GM21786 (cell line): ENCODE data around the gene NTM.

Experiments
- ATAC-seq: cut with Tn5 transposase; IDR thresholded peaks from one replicate; pipeline ENCODE4 v1.9.1; 2021; ENCODE audit not compliant: unreplicated experiment

The NTM gene

DNA sequence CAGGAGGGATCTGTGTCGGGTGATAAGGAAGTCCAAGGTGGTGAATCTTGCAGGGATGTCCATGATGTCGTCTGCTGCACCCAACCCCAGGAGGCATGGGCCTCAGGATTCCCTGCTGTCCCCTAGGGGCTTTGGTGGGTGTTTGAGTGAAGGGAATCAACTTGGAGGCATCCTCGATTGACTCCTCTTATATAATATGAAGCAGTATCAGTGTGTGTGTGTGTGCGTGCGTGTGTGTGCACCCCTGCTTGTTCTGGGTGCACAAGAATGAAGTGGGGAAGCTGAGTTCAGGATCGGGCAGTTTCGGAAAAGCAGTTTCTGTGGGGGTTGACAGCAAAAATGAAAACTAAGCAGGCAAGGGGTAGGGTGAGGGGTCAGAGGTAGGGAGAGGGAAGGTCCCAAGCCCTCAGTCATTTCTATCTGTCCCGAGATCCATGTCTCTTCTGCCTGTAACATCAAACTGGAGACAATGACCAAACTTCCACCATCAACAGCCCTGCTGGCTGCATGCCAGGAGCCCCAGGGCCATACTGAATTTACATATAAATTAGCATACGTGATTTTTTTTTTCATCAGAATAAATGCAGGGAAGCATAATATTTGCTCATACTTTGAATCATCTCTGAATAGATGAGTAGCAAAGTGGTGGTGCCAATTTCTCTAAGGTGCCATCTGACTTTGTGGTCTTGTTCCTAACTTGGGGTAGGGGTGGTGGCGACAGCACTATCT lies 2.0 kb downstream of the NTM start:
- no peak for ATAC-seq

DNA sequence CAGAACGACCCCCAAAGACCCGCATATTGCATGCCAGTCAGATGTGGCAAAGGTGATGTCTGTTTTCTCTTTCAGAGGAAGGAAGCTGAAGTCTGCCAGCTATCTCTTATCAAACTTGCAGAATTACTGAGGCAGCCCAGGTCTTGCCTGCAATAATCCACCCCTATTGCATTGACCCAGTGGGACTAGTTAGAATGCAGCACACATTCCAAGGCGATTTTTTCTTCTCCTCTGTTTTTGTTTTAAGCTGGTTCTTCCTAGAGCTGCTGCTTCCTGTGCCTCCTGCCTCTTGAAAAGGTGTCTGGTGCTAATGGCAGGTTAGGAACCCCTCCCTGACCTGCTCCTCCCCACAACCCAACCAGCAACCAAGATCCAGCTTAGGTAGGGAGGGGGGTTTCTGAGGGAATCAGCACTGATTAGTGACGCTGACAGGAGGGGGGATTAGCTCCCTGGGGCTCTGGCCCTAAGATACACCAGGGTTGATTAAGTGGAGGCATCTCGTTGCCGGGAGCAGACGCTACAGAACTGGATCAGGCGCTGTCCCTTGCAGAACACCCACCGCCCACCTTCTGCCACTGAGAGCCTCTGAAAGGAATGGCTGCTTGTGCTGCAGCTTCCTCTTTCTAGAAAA lies 2.8 kb downstream of the NTM start:
- ATAC-seq: no peak

DNA sequence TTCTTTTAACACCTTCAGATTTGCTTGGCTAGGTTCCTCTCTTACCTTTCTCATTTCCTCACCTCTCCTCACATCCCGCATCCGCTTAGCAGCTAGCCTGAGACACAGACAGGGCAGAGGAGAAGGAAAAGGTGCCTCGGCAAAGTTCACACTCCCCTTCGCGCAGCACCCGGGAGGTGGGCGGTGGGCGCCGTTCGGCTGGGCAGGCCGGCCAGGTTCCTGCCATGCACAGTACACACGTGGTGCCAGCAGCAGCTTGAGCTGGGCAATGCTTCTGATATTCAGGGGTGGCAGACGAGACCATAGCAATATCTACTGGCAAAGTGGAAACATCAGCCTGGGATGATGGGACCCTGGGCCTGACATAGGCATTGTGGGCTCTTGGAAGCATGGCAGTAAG lies 3.3 kb downstream of the NTM start:
- no peak for ATAC-seq

DNA sequence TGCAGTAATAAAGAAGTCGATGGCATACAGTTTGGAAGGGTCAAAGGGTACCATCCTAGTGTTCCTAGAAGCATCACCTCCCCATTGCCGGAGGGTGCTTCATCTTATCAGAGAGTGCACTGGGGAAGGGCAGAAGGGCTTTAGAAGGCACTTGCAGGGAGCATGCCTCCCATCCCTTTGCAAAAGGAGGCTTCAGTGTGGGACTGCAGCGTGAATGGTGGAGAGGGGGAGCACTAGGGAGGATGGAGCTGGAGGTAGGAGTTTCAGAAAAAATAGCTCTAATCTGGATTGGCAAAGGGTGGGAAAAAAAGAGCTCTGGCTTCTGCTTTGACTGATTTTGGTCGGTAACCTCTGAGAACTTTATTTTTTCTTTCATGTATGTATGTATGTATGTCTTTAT lies 5.0 kb downstream of the NTM start:
- no peak for ATAC-seq

DNA sequence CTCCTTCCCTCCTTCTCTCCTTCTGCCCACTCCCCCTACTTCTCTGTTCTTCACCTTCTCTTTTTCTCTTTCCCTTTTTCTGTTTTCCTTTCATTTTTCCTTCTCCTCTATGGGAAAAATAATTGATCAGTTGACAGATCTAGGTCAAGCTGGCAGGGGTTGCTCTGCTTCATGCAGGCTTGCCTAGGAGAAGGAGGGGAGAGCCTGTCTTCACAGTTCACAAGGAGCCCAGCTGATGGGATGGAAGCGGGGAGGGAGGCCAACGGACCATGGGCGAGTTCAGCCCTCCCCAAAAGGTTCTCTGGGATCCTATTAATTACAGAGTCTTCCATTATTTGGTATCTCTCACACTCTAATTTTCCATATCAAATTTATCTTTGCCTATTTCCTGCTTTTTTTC lies 5.5 kb downstream of the NTM start:
- ATAC-seq: no peak

DNA sequence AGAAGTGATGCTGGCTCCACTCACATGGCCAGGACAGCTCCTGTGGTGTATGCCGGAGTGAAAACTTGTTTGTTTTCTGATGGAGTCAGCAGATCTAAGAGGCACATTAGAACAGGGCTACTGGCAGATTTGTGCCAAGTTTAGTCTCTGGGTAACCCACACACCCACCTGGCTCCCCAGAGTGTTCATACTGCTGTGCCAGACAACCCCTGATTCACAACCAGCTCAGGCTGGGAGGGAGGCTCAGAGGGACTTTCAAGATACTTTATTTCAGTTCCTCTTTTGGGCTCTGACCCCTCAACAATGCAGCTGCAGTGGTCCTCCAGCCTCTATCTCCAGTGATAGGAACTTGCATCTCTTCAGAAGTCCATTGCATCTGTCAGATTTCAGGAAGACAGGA lies 8.5 kb downstream of the NTM start:
- ATAC-seq: peak; percentile 80

DNA sequence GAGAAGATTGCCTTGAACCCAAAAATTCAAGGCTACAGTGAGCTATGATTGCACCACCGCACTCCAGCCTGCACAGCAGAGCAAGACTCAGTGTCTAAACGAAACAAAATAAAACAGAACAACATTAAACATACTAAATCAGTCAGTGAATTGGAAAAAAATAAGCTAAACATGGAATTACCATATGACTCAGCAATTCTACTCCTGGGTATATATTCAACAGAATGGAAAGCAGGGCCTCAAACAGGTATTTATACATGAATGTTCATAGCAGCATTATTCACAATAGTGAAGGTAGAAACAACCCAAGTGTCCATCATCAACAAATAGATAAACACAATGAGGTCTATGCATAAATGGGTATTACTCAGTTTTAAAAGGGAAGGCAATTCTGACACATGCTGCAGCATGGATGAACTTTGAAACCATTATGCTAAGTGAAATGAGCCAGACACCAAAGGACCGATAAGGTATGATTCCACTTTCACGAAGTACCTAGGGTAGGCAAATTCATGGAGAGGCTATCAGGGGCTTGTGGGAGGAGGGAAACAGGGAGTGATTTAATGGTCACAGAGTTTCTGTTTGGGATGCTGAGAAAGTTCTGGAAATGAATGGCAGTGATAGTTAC lies 15.5 kb downstream of the NTM start:
- no peak for ATAC-seq

DNA sequence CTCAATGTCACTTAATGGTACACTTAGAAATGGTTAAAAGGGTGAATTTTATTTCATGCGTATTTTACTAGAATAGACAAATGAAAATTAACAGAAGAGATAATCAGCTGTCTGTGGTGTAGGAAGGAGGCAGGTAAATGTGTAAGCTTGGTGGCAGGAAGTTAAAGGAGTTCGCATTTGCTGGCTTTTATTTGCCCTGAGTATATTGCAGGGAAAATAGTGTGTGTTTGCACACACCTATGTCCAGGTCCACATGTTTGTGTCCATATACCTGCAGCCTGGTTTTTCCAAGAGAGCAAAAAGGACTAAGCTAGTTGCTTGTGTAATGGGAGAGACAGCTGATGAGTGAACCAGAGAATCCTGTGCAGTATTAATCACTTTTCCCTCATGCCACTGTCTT lies 16.0 kb downstream of the NTM start:
- ATAC-seq: no peak

DNA sequence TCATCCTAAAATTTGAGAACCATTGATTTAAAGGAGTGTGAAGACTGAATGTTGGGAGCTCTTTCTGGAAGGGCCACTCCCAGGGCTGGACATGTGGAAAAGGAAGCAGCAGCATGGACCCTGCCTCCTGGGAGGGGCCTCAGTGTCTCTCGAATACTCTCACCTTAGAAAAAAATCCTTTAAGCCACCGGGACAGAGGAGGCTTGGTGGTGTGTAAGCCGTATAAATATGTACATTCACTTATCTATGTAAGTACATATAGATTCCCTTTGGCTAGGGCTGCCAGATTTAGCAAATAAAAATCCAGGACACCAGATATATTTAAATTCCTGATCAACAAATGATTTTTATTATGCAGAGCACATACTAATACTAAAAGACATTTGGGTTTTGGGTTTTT lies 17.6 kb downstream of the NTM start:
- ATAC-seq: no peak

DNA sequence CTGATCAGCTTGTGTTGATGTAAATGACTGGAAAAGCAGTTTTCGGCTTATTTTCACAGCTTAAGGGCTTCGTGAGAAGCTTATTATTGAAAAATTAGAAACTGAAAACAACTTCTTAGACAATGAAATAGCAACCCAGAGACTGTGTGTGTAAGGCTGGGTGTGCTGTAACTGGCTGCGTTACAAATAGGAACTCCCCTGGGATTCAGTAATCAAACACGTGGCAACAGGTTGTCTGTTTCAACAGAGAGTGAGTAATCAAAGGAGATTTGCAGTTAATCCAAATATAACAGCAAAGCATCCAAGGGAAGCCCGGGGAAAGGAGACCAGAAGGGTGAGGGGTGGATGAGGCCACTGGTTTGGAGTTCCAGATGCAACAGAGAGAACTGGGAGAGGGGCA lies 19.2 kb downstream of the NTM start:
- ATAC-seq: no peak

DNA sequence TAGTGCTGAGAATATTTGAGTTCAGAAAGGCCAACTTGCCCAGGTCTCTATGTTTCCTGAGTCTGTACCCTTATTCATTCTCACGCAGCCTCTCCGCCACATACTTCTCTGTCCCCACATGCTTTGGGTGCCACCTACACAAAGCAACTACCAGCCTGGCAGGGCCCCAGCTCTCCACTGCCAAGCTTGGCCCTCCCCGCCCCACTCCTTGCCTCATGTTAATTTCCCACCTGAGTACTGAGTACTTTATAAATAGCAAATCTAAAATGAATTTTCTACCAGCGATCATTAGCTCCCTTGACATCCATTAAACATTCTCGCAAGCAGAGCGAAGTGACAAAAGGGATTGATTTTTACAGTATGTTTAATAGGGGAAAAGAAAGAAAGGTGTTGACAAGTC lies 20.8 kb downstream of the NTM start:
- ATAC-seq: no peak

DNA sequence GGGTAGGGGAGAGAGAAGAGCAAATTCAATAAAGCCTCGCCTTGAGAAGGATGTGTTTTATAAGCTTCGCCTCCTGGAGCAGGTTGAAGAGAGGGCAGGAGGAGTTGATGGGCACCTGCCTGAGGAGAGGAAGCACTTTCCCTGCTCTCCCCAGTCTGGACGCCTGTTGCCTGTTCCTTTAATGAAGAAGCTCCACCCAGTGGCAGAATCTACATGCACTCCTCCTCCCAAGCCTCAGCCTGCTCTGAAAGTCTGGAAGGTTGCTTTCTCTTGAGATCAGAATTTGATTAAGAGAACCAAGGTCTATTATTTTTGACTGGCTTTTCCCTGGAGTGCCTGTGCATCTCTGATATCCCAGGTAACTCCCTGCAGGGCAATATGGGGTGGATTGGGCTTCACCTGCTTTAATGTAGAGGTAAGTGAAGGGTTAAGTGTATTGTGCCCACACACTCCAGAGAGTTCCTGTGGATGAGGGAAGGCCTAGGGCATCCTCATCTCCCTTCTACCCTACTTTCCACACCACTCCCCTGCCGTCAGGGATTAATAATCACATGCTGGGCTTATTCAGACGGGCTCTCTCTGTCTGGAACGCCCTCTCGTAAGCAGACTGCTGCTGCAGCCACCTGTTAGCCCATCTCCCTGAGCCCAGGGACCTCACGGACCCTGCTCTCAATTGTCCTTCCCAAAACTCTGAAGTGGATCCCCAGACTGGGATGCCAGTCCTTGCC lies 22.3 kb downstream of the NTM start:
- no peak for ATAC-seq

DNA sequence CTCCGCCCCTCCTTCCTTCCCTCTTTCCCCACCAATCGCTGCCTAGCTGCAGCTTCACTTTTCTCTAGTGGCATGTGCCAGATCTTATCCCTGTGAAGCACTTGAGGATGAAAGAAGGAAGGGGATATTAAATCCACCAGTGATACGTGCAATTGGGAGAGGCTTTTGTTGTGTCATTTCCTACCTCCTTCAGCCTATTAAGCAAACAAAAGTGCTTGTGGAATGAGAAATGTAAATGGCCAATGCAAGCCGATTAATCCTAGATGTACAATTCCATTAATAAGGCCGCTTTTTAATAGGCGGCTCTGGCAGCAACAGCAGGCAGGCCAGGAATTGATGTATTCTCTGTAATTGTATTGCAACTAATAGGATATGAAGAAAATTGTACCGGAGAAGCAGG lies 23.3 kb downstream of the NTM start:
- ATAC-seq: no peak

DNA sequence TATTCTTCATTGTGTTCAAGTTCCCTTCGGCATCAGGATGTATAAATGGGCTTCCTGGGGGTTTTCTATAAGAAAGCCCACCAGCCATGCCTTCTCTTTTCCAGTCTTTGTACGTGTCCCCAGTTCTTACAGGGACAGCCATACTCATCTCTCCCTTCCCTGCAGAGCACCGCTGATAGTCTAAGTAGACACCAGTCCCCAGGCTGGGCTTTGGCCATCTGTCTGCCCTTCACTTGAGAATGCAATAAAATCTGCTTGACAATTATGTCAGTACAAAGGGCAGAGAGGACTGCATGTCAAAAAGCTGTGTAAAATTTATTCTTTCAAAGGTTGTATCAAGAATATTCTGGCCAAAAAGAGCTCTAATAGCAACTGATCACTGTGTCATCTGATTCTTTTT lies 27.3 kb downstream of the NTM start:
- ATAC-seq: no peak

DNA sequence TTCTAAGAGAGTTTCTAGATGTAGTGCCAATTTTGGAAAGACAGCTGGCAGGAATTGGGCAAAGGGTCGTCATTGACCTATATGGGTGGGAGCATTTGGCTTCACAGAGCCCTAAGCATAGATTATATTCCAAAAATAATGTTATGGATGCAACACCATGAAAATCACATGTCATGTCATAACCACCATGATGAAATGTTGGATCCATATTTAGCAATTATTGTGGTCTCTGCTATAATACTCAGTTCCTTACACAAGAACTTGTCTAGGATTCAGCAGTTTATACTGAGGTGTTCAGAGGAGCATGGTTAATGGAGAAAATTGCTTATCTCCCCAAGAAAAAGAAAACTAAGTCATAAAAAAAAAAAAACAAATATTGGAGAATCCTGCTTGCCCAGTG lies 31.6 kb downstream of the NTM start:
- ATAC-seq: no peak

DNA sequence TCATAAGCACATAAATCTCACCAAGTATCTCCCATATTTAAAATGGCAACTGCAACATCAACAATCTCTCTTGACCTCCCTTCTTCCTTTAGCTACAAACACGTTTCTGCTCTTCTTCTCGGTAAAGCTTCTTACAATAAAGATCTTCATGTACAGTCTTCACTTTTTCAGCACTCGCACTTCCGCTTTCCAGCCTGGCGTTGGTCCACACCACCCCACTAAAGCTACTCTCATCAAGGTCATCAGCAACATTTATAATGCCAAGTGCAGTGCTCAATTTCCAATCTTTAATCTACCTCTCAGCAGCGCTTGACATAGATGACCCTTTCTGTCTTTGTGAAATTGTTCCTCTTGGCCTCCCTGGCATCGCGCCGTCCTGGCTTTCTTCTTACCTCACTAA lies 33.6 kb downstream of the NTM start:
- no peak for ATAC-seq

DNA sequence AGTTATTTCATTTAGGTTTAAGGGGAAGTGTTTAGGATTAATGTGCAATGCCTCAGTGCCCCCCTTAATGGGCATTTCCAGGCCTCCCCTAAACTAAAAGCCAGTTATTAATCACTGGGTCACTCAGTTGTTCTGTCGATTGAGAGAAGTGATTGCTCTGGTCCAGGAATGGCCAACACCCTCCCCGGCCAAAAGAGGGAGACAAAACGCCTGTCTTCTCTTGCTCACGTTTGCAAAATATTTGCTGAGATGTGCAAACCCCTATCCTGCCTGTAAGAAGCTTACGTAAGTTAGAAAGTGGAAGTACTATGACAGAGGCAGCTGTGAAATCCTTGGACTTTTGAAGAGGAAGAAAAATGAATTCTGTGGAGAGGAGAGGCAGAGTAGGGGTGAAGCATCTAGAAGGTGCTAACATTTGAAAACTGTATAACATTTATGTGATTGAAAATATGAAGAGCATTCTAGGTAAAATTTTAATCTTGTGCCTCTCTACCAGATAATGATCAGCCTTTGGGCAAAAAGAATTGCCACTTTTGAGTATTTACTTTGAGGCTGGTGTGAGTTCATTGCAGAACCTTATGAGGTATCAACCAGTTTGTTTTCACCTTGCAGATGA lies 37.7 kb downstream of the NTM start:
- peak; percentile 53 for ATAC-seq

DNA sequence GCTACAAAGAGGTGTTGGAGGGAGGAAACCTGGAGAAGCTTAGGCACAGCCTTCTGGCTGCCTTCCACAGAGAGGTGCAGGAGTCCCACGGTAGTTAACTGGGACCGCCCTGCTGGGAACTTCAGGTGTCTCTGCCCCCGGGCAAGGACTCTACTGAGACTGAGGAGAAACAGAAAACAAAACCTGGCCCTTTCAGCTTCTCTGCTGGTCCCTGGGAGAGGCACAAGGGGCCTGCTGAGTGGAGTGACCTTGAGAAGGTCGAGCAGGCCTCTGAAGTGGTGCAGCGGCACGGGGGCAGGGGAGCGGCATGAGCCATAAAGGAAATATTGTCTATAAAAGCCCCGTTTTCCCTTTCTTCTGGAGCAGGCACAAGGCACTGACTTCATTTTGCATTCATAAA lies 38.9 kb downstream of the NTM start:
- no peak for ATAC-seq

DNA sequence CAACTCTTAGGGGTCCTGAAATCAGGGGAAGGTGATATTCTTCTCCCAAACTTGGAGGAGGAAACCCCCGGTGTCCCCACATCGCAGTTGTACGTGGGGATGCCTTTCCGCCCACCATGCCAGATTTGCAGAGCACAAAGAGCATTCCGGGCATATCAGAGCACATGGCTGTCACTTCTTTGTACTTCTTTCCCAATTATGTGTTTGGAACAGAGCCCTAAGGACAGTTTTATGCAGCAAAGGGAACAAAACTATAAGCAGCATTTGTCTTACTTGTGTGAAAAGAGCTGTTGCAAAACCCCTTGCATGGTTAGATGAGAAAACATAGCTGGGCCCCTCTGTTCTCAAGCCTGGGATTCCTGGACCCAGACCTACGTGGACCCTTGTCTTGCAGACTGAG lies 41.2 kb downstream of the NTM start:
- ATAC-seq: no peak

DNA sequence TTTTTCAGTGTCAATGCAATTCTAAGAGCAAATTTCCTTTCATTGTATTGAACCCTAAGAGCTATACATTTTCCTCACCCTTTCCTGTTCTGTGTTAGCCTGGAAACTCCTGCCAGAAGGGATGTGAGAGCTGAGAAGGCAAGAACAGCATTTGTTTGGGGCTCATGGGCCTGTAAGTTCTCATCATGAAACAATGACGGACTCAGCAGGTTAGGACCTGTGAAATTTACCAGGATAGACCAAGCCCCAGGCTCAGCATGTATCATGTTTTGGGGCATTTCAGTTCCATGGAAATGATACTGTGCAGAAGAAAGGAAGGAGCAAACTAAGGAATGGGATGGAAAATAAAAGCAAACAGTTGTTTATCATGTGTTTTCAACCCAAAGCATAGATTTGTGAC lies 41.6 kb downstream of the NTM start:
- no peak for ATAC-seq

DNA sequence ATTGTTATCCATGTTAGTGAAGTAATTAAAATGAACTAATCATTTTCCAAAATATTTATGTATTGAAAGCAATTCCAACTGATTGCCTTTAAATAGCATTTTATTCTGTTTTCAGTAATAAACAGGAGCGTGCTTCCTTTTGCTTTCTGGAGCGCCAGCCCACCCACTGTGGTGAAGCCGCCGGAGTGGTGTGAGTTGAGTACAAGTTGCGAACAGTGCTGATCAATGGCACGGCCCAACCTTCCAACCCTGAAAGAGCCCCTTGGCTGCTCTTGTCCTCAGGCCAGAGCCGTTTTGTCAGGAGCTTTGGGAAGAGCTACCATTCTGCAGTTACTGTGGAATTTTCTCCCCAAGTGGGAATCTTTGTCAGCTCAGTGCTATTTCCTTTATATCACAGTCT lies 42.8 kb downstream of the NTM start:
- no peak for ATAC-seq

DNA sequence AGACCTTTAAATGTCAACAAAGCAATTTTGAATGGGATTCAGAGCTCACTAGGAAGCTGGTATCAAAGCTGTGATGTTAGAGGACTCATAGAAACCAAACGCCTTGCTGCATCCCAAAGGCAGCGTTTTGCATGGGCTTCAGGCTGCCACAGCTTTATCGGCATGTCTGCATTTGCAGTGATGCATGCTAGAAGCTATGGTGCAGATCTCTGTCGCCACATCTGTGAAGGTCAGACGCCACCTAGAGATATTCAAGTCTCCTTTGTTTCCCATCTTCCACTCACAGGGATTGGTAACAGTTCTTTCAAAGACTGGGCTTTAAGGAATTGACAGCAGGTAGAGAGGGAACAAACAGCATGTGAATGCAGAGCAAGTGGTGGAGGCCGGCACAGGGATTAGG lies 47.8 kb downstream of the NTM start:
- ATAC-seq: no peak
